GM18867 (cell line): ENCODE measurements around the gene TPH1.

Source experiments
- ATAC-seq: cut with Tn5 transposase; IDR thresholded peaks from one replicate; pipeline ENCODE4 v1.9.1; 2021; ENCODE audit warnings: mild to moderate bottlenecking, moderate library complexity; ENCODE audit not compliant: unreplicated experiment

Gene TPH1

GRCh38 chr11:18046116-18046777 is at the start of gene TPH1:
TSS of gene TPH1 (minus strand) at chr11:18046269. CDS start at chr11:18040762, 5,507 bp downstream.
- no peak for ATAC-seq

- ATAC-seq, result no peak
These were observed 47.9 kb upstream of the TPH1 start for GRCh38 chr11:18093959-18094358.

DNA sequence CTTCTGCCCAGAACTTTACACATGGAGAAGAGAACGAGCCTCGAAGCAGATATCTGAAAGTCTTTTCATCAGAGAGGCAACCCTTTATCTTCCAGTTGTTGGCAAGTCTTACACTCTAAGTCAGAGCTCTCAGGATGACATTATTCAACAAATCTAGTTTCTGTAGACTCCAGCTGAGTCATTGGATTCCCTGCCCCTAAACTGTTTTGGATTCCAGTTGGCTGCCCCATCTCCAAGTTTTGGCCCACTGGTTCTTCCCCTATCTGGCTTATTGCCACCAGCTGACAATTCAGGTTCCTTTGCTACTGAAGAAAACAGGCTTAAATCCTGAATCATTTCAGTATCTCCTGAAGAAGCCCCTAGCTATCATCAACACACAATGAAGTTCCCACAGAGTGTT is 45.7 kb upstream of the TPH1 start:
- ATAC-seq, result no peak

DNA sequence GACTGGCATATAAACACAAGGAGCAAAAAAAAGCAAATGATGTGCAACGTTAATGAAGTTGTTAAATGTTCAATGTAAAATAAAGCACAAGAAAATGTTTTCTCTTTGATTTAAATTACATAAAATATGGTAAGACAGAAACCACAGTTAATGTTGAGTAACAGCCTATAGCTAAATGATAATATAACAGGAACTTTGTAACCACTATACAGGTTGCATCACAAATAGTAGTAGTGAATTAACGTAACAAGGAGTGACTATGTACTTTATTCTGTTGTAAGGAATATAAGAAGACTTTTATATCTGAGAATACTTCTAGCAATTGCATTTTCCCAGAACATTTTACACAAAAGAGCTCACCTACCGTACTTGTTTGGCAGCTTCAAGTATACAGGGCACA is 42.9 kb upstream of the TPH1 start:
- no peak for ATAC-seq

DNA sequence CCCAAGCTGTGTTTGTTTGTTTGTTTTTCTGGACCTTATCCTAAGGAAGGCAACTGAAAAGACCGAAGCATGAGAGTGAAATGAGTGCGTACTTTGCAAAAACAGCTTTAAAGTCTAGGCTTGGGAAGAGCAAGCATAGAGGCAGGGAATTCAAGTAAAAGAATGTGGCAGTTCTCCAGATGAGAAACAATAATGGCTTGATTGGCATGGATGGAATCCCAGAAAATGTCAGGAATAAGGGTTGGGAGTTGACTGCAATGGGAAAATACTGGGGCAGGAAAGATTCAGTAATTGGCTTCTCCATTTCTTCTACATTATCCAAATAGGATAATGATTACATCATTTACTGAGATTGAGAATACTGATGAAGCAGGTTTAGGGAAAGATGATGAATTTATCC is 42.3 kb upstream of the TPH1 start:
- ATAC-seq, result no peak

DNA sequence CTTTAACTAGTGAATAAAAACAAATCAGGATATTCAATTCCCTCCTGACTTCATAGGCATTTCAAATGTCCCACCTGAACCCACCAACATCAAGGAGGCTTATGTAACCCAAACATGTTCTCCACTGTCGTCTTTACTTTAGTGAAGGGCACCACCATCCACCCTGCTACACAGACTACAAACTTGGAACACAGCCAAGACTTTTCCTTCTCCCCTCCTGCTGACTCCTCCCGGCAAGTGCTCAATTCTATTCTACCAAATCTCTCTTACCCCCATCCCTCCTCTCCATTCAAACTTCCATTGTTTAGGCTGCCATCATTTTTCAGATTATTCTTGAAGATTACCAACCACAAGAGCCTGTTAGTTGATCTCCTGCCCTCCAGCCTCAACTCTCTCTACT is 35.5 kb upstream of the TPH1 start:
- ATAC-seq, result no peak

- ATAC-seq, result no peak
These were observed 34.4 kb upstream of the TPH1 start for GRCh38 chr11:18080451-18080850.

GRCh38 chr11:18078909-18079308 is 32.8 kb upstream of the TPH1 start:
- no peak for ATAC-seq

DNA sequence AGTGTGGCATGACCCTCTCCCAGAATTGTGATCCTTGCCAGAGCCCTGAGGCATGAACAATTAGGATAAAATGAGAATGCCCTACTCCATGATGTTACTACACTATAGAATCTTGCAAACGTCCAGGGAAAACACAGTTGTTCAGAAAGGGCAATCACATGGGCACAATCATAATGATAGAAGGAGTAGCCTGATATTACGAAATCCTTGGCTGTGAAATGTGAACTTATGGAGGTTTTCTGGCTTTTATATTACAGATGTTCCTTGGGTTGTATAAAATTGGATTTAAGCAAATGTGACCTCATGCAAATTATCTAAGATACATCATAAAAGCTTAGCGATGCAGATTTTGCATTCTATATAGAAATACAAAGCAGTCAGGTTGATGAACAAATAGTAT is 29.4 kb upstream of the TPH1 start:
- ATAC-seq, result no peak

DNA sequence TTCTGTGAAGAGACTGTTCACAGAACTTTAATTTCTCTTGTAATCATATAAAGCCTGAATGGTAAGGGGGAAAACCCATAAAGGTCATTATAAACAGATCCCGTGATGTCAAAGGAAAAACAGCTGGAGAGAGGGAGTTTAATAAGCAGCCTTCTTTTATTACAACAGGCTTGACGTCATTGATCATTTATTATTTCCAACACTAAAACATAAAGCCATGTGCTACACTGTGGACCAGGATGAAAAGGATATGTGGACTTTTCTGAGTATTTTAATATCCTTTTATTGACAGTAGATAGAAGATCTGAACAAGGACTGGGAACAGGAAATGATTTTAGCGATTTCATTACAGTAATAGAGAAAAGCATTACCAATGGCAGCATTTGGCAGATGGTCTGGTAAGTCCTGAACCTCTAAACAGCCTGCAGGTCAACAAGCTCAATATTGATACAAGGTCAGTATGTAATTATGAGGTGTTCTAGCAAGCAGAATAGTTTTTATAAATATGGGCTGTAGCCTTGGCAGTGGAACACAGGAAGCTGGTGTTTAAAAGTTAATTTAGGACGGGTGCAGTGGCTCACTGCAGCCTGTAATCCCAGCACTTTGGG is 25.1 kb upstream of the TPH1 start:
- no peak for ATAC-seq

DNA sequence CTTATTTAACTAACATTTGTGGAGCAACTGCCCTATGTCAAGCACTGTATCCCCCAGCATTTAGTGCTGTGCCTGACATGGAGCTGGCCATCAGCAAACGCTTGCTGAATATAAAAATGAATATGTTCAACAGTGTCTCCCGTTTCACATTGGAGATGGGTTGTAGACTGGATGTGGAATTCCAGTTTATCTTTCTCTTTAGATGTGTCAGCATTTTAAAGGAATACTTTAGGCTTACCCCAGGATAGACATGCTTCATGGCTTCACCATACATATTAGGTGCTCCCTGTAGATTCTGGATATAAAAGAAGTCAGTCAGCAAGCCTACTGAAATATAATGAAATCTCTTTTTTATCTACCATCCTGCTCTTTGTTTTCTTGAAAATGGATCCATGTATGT is 21.3 kb upstream of the TPH1 start:
- ATAC-seq, result no peak

DNA sequence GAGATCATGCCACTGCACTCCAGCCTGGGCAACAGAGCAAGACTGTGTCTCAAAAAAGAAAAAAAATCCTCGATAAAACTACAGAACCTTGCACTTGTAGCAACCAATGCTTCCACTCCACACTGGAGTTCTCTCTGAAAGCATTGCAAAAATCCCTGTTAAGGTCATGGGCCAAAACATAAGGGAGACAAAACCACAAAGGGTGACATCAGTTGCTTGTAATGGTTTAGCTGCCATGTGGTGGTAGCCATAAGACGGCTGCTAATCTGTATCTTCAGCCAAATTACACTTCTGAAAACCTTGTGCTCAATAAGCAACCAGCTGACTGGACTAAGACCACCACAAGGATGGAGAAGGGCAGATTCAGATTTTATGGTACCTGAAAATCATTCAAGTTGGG is 20.6 kb upstream of the TPH1 start:
- ATAC-seq, result no peak

- ATAC-seq, result no peak
These were observed 19.5 kb upstream of the TPH1 start for GRCh38 chr11:18065572-18065971.

- ATAC-seq, result no peak
These were observed 18.5 kb upstream of the TPH1 start for GRCh38 chr11:18064450-18065054.

DNA sequence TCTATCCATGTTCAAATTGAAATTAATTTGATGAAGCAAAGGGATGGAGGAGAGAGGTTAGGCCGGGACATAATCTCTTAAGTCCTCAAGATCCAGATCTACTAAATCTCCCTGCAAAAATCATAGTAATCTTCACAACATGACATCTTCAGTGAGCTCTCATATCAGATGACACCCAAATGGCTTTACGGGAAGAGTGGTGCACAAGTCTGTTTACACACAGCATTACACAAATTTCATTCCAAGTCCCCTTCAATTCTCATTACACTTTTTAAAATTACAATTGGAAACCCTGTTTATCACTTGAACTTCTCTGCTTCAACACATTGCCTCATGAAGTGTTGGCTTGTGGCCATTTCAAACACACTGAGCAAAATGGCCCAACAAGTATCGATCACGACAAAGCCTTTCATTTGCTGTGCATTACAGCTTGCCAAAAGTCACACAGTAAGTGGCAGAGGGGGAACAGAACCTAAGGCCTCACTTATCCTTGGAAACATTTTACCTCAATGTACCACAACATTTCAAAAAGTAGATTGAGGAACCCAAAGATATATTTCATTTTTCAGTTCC is 17.9 kb upstream of the TPH1 start:
- no peak for ATAC-seq

DNA sequence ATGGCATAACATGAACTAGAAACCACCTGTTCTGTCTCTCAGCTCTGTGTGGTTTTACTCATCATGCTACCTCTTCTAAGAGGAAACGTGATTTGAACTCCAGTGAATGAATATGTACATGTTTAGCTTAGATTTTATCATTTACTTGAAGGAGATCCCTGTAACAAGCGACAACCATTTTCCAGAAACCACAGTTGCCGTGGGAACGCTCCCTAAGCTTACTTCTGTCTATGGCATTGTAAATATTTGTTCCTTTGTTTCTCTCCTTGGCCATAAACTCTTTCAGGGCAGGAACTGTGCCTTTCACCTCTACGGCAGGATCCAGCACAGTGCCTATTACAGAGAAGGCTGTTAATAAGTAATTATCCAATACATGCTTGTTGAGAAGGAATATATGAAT is 17.1 kb upstream of the TPH1 start:
- ATAC-seq, result no peak

DNA sequence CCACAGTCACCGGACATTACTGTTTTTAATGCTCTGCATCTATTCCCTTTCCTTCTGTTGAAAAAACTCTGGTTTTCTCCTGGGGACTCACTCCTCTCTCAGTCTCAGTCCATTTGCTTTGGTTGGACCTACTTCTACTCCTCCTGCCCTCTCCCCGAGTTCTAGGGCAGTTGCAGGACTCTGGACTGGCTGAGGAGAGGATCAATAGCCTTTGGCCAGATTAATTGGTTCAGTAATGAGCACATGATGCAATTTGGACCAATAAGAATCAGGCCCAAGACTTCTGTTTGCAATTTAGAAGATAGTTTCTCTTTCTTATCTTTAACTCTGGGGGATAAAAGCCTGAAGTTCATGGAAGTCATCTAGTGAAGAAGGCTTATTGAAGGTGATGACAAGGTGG is 15.3 kb upstream of the TPH1 start:
- ATAC-seq, result no peak

- ATAC-seq, result no peak
These were observed 10.6 kb upstream of the TPH1 start for GRCh38 chr11:18056561-18057181.

DNA sequence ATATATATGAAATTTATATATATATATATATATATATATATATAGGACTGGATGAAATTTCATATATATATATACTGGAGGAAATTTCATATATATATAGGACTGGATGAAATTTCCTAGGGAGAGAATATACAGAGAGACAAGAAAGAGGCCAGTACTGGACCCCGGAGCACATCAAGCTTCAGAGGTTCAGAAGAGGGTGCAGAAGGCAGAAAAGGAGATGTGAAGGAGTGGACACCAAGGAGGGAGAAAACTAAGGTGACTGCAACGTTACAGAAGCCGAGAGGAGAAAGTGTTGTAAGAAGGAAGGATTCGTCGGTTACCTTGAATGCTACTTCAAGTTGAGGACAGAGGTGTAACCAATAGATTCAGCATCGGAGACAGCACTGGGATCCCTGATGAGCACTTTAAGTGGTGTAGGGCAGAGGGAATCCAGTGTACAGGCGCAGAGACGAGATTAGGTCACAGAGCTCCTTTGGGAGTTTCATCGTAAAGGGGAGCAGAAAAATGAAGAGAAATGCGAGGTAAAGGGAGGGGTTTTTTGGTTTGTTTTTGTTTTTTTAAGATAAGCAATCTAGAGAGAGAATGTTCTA is 8.5 kb upstream of the TPH1 start:
- no peak for ATAC-seq

- ATAC-seq, result no peak
These were observed 4.8 kb upstream of the TPH1 start for GRCh38 chr11:18050848-18051247.

- no peak for ATAC-seq
These were observed 9.6 kb downstream of the TPH1 start for GRCh38 chr11:18036456-18036855.
